Activated CD8-positive, alpha-beta T cell treated with anti-CD3 and anti-CD28 coated beads, Interleukin-2, amount 10 ng/mL, durations not matched to agents 7 days and 5 days (primary cell): Measurements from ENCODE around the gene PASK. TPM values are rescaled to one million over a fixed set of nuclear protein-coding genes. Genes with fewer than 3 reads are reported as not detected.
"Not testable (repeated sequence)": the region's sequence is repeated elsewhere in the genome, so short reads cannot be mapped to it uniquely, and the experiment has no call there.

Source experiments
- ATAC-seq: fragments of 150-1000 bp; cut with Tn5 transposase; one replicate; pipeline ENCODE4 v1.10.0; 2021; ENCODE audit warnings: moderate library complexity
- CTCF ChIA-PET: fragments of 350-600 bp; sonication (Branson Sonifier 250); formaldehyde crosslinking; loops from one replicate; lab custom pipeline; 2021; ENCODE audit warnings: antibody characterized with exemption; lab: Charles Lee
- POLR2A ChIA-PET: fragments of 350-600 bp; sonication (Branson Sonifier 250); formaldehyde crosslinking; loops from one replicate; lab custom pipeline; 2021; ENCODE audit warnings: antibody characterized with exemption; lab: Charles Lee
- DNase-seq: peaks from one replicate; pipeline ENCODE4 v3.0.0-alpha.2; 2020
- H3K27ac Mint-ChIP-seq: one replicate; pipeline ENCODE4 v1.8.0; 2021; ENCODE audit warnings: mild to moderate bottlenecking, mixed read lengths
- H3K27me3 Mint-ChIP-seq: one replicate; pipeline ENCODE4 v1.8.0; 2021; ENCODE audit warnings: low read depth, mixed read lengths
- H3K36me3 Mint-ChIP-seq: one replicate; pipeline ENCODE4 v1.8.0; 2021; ENCODE audit warnings: low read depth, mixed read lengths
- H3K4me1 Mint-ChIP-seq: one replicate; pipeline ENCODE4 v1.8.0; 2021; ENCODE audit warnings: low read depth, mixed read lengths
- H3K4me3 Mint-ChIP-seq: one replicate; pipeline ENCODE4 v1.8.0; 2021; ENCODE audit warnings: mild to moderate bottlenecking, mixed read lengths
- H3K9me3 Mint-ChIP-seq: one replicate; pipeline ENCODE4 v1.8.0; 2022; ENCODE audit warnings: mixed read lengths; ENCODE audit not compliant: insufficient read depth
- total RNA-seq, 2 experiments: library from RNA; stranded (reverse); gene quantifications; one replicate each; pipeline ENCODE4 v1.2.3, GENCODE V29; 2021

The PASK gene
- total RNA-seq, 2 experiments from 2014 or later: 46.7 to 52.4 TPM

GRCh38 chr2:241094924-241095420 is 54.3 kb downstream of the PASK start:
- Mint-ChIP-seq H3K27me3 (no peaks in the 10 kb centered on the region), H3K36me3 (peaks cover 43% of the 10 kb centered on the region), H3K4me1 (peaks cover 27% of the 10 kb centered on the region), H3K9me3 (no peaks in the 10 kb centered on the region), H3K4me3 (no peak overlapping the region), H3K27ac (no peak overlapping the region)
- ATAC-seq (no peak), DNase-seq (no peak)
- ChIA-PET POLR2A (interaction anchor here (0.7 to 2.1 kb wide), 3 partner anchors 16 to 417 kb away, joined by 3 to 8 read pairs (median 3); partner anchors contain the start of gene PASK), CTCF (interaction anchor here (1.6 kb wide), 1 partner anchor 16 kb away, joined by 6 read pairs; no protein-coding TSS in a partner anchor)

- Mint-ChIP-seq H3K27me3 (no peaks in the 10 kb centered on the region), H3K4me1 (peaks cover 23% of the 10 kb centered on the region)
Observed at GRCh38 chr2:241094172-241094571, 55.1 kb downstream of the PASK start.

GRCh38 chr2:241093133-241093781 is 56.0 kb downstream of the PASK start:
- peaks cover 44% of the 10 kb centered on the region for H3K36me3 Mint-ChIP-seq
- H3K27me3 Mint-ChIP-seq, H3K9me3 Mint-ChIP-seq, ATAC-seq, H3K27ac Mint-ChIP-seq, CTCF ChIA-PET, H3K4me3 Mint-ChIP-seq, DNase-seq: not testable (repeated sequence)
- POLR2A ChIA-PET: interaction anchor here (2.3 kb wide), 1 partner anchor 8 kb away, joined by 9 read pairs; the partner anchor contains the start of gene MTERF4
- peaks cover 19% of the 10 kb centered on the region for H3K4me1 Mint-ChIP-seq

More at GRCh38 chr2:241094172-241094571, 55.1 kb downstream of the PASK start:
- peaks cover 42% of the 10 kb centered on the region for H3K36me3 Mint-ChIP-seq
- ChIA-PET POLR2A (interaction anchor here (1.2 to 2.3 kb wide), 3 partner anchors 8 to 55 kb away, joined by 3 to 9 read pairs (median 8); partner anchors contain the start of genes MTERF4 and PASK), CTCF (no interaction called here)
- H3K27ac Mint-ChIP-seq: no peak overlapping the region
- no peak overlapping the region for H3K4me3 Mint-ChIP-seq
- H3K9me3 Mint-ChIP-seq: no peaks in the 10 kb centered on the region
- no peak for ATAC-seq
- no peak for DNase-seq

- CTCF ChIA-PET: no interaction called here
- ATAC-seq (no peak), DNase-seq (no peak)
- peaks cover 18% of the 10 kb centered on the region for H3K4me1 Mint-ChIP-seq
- H3K36me3 Mint-ChIP-seq: peaks cover 48% of the 10 kb centered on the region
- H3K27me3 Mint-ChIP-seq: no peaks in the 10 kb centered on the region
- H3K9me3 Mint-ChIP-seq: no peaks in the 10 kb centered on the region
- H3K27ac Mint-ChIP-seq: no peak overlapping the region
- POLR2A ChIA-PET: interaction anchor here (0.7 to 2.3 kb wide), 2 partner anchors 9 to 109 kb away, joined by 3 to 9 read pairs; partner anchors contain the start of gene MTERF4
- no peak overlapping the region for H3K4me3 Mint-ChIP-seq
Observed at GRCh38 chr2:241092677-241093076, 56.6 kb downstream of the PASK start.

- ChIA-PET CTCF (no interaction called here), POLR2A (interaction anchor here (0.7 to 2.3 kb wide), 2 partner anchors 10 to 108 kb away, joined by 3 to 9 read pairs; partner anchors contain the start of gene MTERF4)
- Mint-ChIP-seq H3K27ac (no peak overlapping the region), H3K4me3 (no peak overlapping the region), H3K9me3 (no peaks in the 10 kb centered on the region), H3K36me3 (peaks cover 48% of the 10 kb centered on the region), H3K4me1 (peaks cover 15% of the 10 kb centered on the region), H3K27me3 (no peaks in the 10 kb centered on the region)
- ATAC-seq (no peak), DNase-seq (no peak)
Observed at GRCh38 chr2:241091734-241092445, 57.4 kb downstream of the PASK start.

- no peak for DNase-seq
- CTCF ChIA-PET: no interaction called here
- ATAC-seq: no peak
- H3K4me3 Mint-ChIP-seq: no peak overlapping the region
- no peak overlapping the region for H3K27ac Mint-ChIP-seq
- no peaks in the 10 kb centered on the region for H3K27me3 Mint-ChIP-seq
- POLR2A ChIA-PET: no interaction called here
- H3K9me3 Mint-ChIP-seq: no peaks in the 10 kb centered on the region
- H3K4me1 Mint-ChIP-seq: peaks cover 10% of the 10 kb centered on the region
- peaks cover 49% of the 10 kb centered on the region for H3K36me3 Mint-ChIP-seq
Observed at GRCh38 chr2:241091201-241091600, 58.1 kb downstream of the PASK start.

GRCh38 chr2:241088791-241089732 is 60.2 kb downstream of the PASK start:
- H3K36me3 Mint-ChIP-seq: peaks cover 44% of the 10 kb centered on the region
- ChIA-PET CTCF (interaction anchor here (1.1 to 1.8 kb wide), 2 partner anchors 11 to 13 kb away, joined by 3 to 8 read pairs; partner anchors contain the start of gene MTERF4), POLR2A (interaction anchor here (0.6 kb wide), 1 partner anchor 116 kb away, joined by 4 read pairs; no protein-coding TSS in a partner anchor)
- H3K27ac Mint-ChIP-seq: no peak overlapping the region
- no peak overlapping the region for H3K4me3 Mint-ChIP-seq
- ATAC-seq (no peak), DNase-seq (no peak)
- no peaks in the 10 kb centered on the region for H3K27me3 Mint-ChIP-seq
- H3K9me3 Mint-ChIP-seq: no peaks in the 10 kb centered on the region
- no peaks in the 10 kb centered on the region for H3K4me1 Mint-ChIP-seq

GRCh38 chr2:241088376-241088775 is 60.9 kb downstream of the PASK start:
- H3K9me3 Mint-ChIP-seq: no peaks in the 10 kb centered on the region
- DNase-seq (no peak), ATAC-seq (no peak)
- CTCF ChIA-PET: interaction anchor here (0.7 kb wide), 1 partner anchor 10 kb away, joined by 3 read pairs; no protein-coding TSS in a partner anchor
- peaks cover 44% of the 10 kb centered on the region for H3K36me3 Mint-ChIP-seq
- H3K4me1 Mint-ChIP-seq: no peaks in the 10 kb centered on the region
- H3K4me3 Mint-ChIP-seq: no peak overlapping the region
- no peaks in the 10 kb centered on the region for H3K27me3 Mint-ChIP-seq
- POLR2A ChIA-PET: interaction anchor here (0.6 kb wide), 1 partner anchor 115 kb away, joined by 4 read pairs; no protein-coding TSS in a partner anchor
- H3K27ac Mint-ChIP-seq: no peak overlapping the region

GRCh38 chr2:241087420-241088268 is 61.6 kb downstream of the PASK start:
- Mint-ChIP-seq H3K36me3 (peaks cover 44% of the 10 kb centered on the region), H3K27me3 (no peaks in the 10 kb centered on the region), H3K4me3 (no peak overlapping the region), H3K4me1 (no peaks in the 10 kb centered on the region), H3K27ac (no peak overlapping the region), H3K9me3 (no peaks in the 10 kb centered on the region)
- CTCF ChIA-PET: interaction anchor here (0.7 kb wide), 1 partner anchor 9 kb away, joined by 3 read pairs; no protein-coding TSS in a partner anchor
- POLR2A ChIA-PET: no interaction called here
- ATAC-seq (no peak), DNase-seq (no peak)

GRCh38 chr2:241084856-241085444 is 64.3 kb downstream of the PASK start:
- CTCF ChIA-PET: no interaction called here
- DNase-seq (no peak), ATAC-seq (no peak)
- Mint-ChIP-seq H3K4me1 (no peaks in the 10 kb centered on the region), H3K27ac (no peak overlapping the region), H3K9me3 (no peaks in the 10 kb centered on the region), H3K36me3 (peaks cover 36% of the 10 kb centered on the region), H3K4me3 (no peak overlapping the region), H3K27me3 (no peaks in the 10 kb centered on the region)
- POLR2A ChIA-PET: no interaction called here
